Erythroblast (primary cell): Measurements from ENCODE around the gene TSPEAR.
"Not testable (repeated sequence)": the region's sequence is repeated elsewhere in the genome, so short reads cannot be mapped to it uniquely, and the experiment has no call there.

Source experiments
- DNase-seq, 2 experiments: peaks; one replicate each; lab custom pipeline; 2025; lab: John Stamatoyannopoulos, UW
- GATA1 ChIP-seq: IDR thresholded peaks from 2 replicates; pipeline ENCODE4 v1.6.1; 2011; ENCODE audit warnings: low read depth, mild to moderate bottlenecking, control low read depth, low read length, moderate library complexity
- POLR2A ChIP-seq: IDR thresholded peaks from 2 replicates; pipeline ENCODE4 v1.6.1; 2011; ENCODE audit warnings: mild to moderate bottlenecking, low read length

TSPEAR gene

GRCh38 chr21:44684483-44684882 lies 26.9 kb downstream of the TSPEAR start:
- no peak for TF ChIP-seq POLR2A
- TF ChIP-seq GATA1: no peak
- DNase-seq: no peak

GRCh38 chr21:44684077-44684476 lies 27.3 kb downstream of the TSPEAR start:
- DNase-seq: no peak
- no peak for TF ChIP-seq POLR2A
- no peak for TF ChIP-seq GATA1

- DNase-seq: peak in 1 of 2 experiments; percentile 7
- no peak for TF ChIP-seq POLR2A
- TF ChIP-seq GATA1: no peak
These were observed 28.7 kb downstream of the TSPEAR start for GRCh38 chr21:44682580-44683151.

- TF ChIP-seq POLR2A: no peak
- TF ChIP-seq GATA1: no peak
- no peak for DNase-seq
These were observed 29.4 kb downstream of the TSPEAR start, which contains the start of gene KRTAP12-1 for GRCh38 chr21:44681861-44682579. TSS of gene KRTAP12-1 (minus strand) at chr21:44682163. CDS start at chr21:44682123, 40 bp downstream.

GRCh38 chr21:44681152-44681551 lies 30.2 kb downstream of the TSPEAR start:
- DNase-seq: no peak
- TF ChIP-seq POLR2A: no peak
- no peak for TF ChIP-seq GATA1

GRCh38 chr21:44677881-44678280 lies 33.5 kb downstream of the TSPEAR start:
- DNase-seq: no peak
- no peak for TF ChIP-seq GATA1
- no peak for TF ChIP-seq POLR2A

GRCh38 chr21:44671911-44672310 lies 39.5 kb downstream of the TSPEAR start:
- no peak for TF ChIP-seq POLR2A
- TF ChIP-seq GATA1: no peak
- DNase-seq: no peak

GRCh38 chr21:44670642-44671432 lies 40.5 kb downstream of the TSPEAR start:
- TF ChIP-seq GATA1 (no peak), POLR2A (no peak)
- no peak for DNase-seq

- no peak for TF ChIP-seq GATA1
- no peak for DNase-seq
These were observed 43.8 kb downstream of the TSPEAR start for GRCh38 chr21:44667612-44668011.

- TF ChIP-seq GATA1: no peak
- TF ChIP-seq POLR2A: no peak
- DNase-seq: no peak
These were observed 44.7 kb downstream of the TSPEAR start, which contains the start of gene KRTAP12-2 for GRCh38 chr21:44666401-44667320. TSS of gene KRTAP12-2 (minus strand) at chr21:44666927. CDS start at chr21:44666886, 41 bp downstream.

GRCh38 chr21:44664691-44665090 lies 46.7 kb downstream of the TSPEAR start:
- TF ChIP-seq POLR2A (no peak), GATA1 (no peak)
- no peak for DNase-seq

- not testable (repeated sequence) for DNase-seq
These were observed 49.8 kb downstream of the TSPEAR start for GRCh38 chr21:44661567-44661966.
